Vagina (tissue), 2 donors: ENCODE measurements around the gene RCAN2. TPM values are rescaled to one million over a fixed set of nuclear protein-coding genes. Genes with fewer than 3 reads are reported as not detected.

ENCODE experiments used
- DNase-seq, 2 donors: peaks; one replicate each; pipeline ENCODE4 v3.0.0-alpha.2; 2017; ENCODE audit errors: extremely low spot score in 2 of 2
- H3K27ac ChIP-seq: fragments of 200-600 bp; sonication (generic); one replicate; pipeline ENCODE4 v1.5.1; 2019
- H3K27me3 ChIP-seq: fragments of 200-600 bp; sonication (generic); one replicate; pipeline ENCODE4 v1.5.1; 2019
- H3K36me3 ChIP-seq, 2 donors: fragments of 200-600 bp; sonication (generic); one replicate each; pipeline ENCODE4 v1.5.1; 2017 to 2019
- H3K4me1 ChIP-seq: fragments of 200-600 bp; sonication (generic); one replicate; pipeline ENCODE4 v1.5.1; 2019
- H3K4me3 ChIP-seq, 2 donors: fragments of 200-600 bp; sonication (generic); 1 replicate in 1 of 2; 2 replicates in 1 of 2; pipeline ENCODE4 v1.5.1; 2016 to 2019
- H3K9me3 ChIP-seq: fragments of 200-600 bp; sonication (generic); one replicate; pipeline ENCODE4 v1.5.1; 2019
- CTCF ChIP-seq, 3 experiments: fragments of 450-650 bp in 2 of 3; fragments of 200-600 bp in 1 of 3; sonication (generic) in 1 of 3; IDR thresholded peaks; one replicate each; pipeline ENCODE4 v1.5.1; 2017 to 2019; ENCODE audit warnings: antibody characterized with exemption in 3 of 3, mild to moderate bottlenecking in 2 of 3, moderate library complexity in 2 of 3
- POLR2A ChIP-seq, 2 donors: fragments of 450-650 bp; IDR thresholded peaks; one replicate each; pipeline ENCODE4 v1.6.1; 2017; ENCODE audit warnings: antibody characterized with exemption in 2 of 2, mild to moderate bottlenecking in 2 of 2, moderate library complexity in 2 of 2
- POLR2AphosphoS5 ChIP-seq, 2 donors: sonication (generic); formaldehyde crosslinking; IDR thresholded peaks; one replicate each; pipeline ENCODE4 v1.9.0; 2017; ENCODE audit warnings: antibody characterized with exemption in 2 of 2, mild to moderate bottlenecking in 2 of 2, low read depth in 1 of 2; ENCODE audit not compliant: insufficient read depth in 1 of 2
- intact Hi-C: fragments of 100-400 bp; cut with DNase I; formaldehyde crosslinking; loops from one replicate; pipeline ENCODE4 v1.15.1; 2023
- total RNA-seq: library from RNA; depleted of rRNA; stranded (reverse); fragments of >200 nt; gene quantifications from one replicate; pipeline ENCODE4 v1.2.3, GENCODE V29; 2016

RCAN2 gene
- total RNA-seq, 1 donor from 2014 or later, result 20.9 TPM

- intact Hi-C loops, result no loop called here
- TF ChIP-seq CTCF (IDR thresholded peaks at IDR 0.05) (no peak), POLR2AphosphoS5 (IDR thresholded peaks at IDR 0.05; ENCODE audit: insufficient read depth in 1 of 2, low read depth in 1 of 2) (no peak), POLR2A (IDR thresholded peaks at IDR 0.05) (no peak)
- Histone ChIP-seq H3K9me3 (no peaks in the 10 kb centered on the region), H3K27me3 (no peaks in the 10 kb centered on the region), H3K36me3 (no peaks in the 10 kb centered on the region), H3K4me3 (no peak overlapping the region), H3K4me1 (no peaks in the 10 kb centered on the region), H3K27ac (no peak overlapping the region)
- no peak for DNase-seq
These were observed 236.9 kb downstream of the RCAN2 start for GRCh38 chr6:46254331-46254730.

- DNase-seq, result no peak
- TF ChIP-seq CTCF (IDR thresholded peaks at IDR 0.05) (no peak), POLR2A (IDR thresholded peaks at IDR 0.05) (no peak), POLR2AphosphoS5 (IDR thresholded peaks at IDR 0.05; ENCODE audit: insufficient read depth in 1 of 2, low read depth in 1 of 2) (no peak)
- no peaks in the 10 kb centered on the region for H3K36me3 ChIP-seq
- H3K27ac ChIP-seq, result no peak overlapping the region
- H3K27me3 ChIP-seq, result no peaks in the 10 kb centered on the region
- H3K4me3 ChIP-seq, result no peak overlapping the region
- intact Hi-C loops, result no loop called here
- H3K4me1 ChIP-seq, result no peaks in the 10 kb centered on the region
- H3K9me3 ChIP-seq, result no peaks in the 10 kb centered on the region
These were observed 239.5 kb downstream of the RCAN2 start for GRCh38 chr6:46251583-46252339.

- no peaks in the 10 kb centered on the region for H3K36me3 ChIP-seq
- H3K27me3 ChIP-seq, result no peaks in the 10 kb centered on the region
- H3K4me3 ChIP-seq, result no peak overlapping the region
- no peak for TF ChIP-seq POLR2A (IDR thresholded peaks at IDR 0.05)
- TF ChIP-seq CTCF (IDR thresholded peaks at IDR 0.05), result no peak
- no peak for TF ChIP-seq POLR2AphosphoS5 (IDR thresholded peaks at IDR 0.05; ENCODE audit: insufficient read depth in 1 of 2, low read depth in 1 of 2)
- intact Hi-C loops, result no loop called here
- no peaks in the 10 kb centered on the region for H3K9me3 ChIP-seq
- H3K4me1 ChIP-seq, result no peaks in the 10 kb centered on the region
- no peak for DNase-seq
- no peak overlapping the region for H3K27ac ChIP-seq
These were observed 243.1 kb downstream of the RCAN2 start for GRCh38 chr6:46248143-46248542.

GRCh38 chr6:46246727-46247126, 244.5 kb downstream of the RCAN2 start:
- no peak for DNase-seq
- Histone ChIP-seq H3K4me1 (no peaks in the 10 kb centered on the region), H3K27me3 (no peaks in the 10 kb centered on the region), H3K4me3 (no peak overlapping the region), H3K36me3 (no peaks in the 10 kb centered on the region), H3K27ac (no peak overlapping the region), H3K9me3 (no peaks in the 10 kb centered on the region)
- TF ChIP-seq POLR2A (IDR thresholded peaks at IDR 0.05) (no peak), CTCF (IDR thresholded peaks at IDR 0.05) (no peak), POLR2AphosphoS5 (IDR thresholded peaks at IDR 0.05; ENCODE audit: insufficient read depth in 1 of 2, low read depth in 1 of 2) (no peak)
- intact Hi-C loops, result no loop called here

- intact Hi-C loops, result no loop called here
- Histone ChIP-seq H3K4me3 (no peak overlapping the region), H3K36me3 (no peaks in the 10 kb centered on the region), H3K27me3 (no peaks in the 10 kb centered on the region), H3K4me1 (no peaks in the 10 kb centered on the region), H3K9me3 (no peaks in the 10 kb centered on the region), H3K27ac (no peak overlapping the region)
- no peak for DNase-seq
- TF ChIP-seq POLR2AphosphoS5 (IDR thresholded peaks at IDR 0.05; ENCODE audit: insufficient read depth in 1 of 2, low read depth in 1 of 2) (no peak), CTCF (IDR thresholded peaks at IDR 0.05) (no peak), POLR2A (IDR thresholded peaks at IDR 0.05) (no peak)
These were observed 245.2 kb downstream of the RCAN2 start for GRCh38 chr6:46246081-46246480.
